ENCODE measurements around the gene RUNX2.

RUNX2 gene

DNA sequence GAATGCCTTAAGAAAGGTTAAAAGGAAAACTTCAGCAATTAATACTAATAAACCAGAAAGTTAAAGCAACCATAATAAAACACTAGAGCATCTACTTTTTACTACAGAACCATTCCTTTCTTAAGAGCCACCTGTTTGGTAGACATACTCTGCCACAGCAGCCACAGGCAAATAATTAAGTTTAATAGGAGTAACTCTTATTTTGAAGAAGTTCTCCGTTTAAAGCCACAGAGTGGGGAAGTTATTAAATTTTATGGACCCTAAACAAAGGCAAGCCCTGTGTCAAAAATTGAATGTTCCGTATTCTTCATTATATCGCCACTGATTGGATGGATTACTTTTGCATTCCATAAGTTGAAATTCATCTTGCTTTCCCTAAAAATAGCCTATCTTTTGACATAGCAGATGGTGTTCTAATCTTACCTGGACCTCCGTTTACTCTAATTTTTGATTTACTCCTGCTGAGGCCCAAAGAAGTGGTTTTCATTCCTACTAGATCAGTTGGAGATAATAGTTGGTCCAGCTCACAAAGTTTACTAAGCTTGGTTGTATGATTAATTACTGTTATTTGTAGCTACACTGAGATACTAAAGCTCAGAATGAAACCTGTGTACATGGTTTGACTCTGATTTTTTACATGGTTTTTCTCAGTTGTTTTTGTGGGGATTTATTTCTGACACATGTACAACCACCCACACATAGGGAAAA lies 190.0 kb downstream of the RUNX2 start:
- DNase-seq (ENCODE audit: low read depth), result no peak

DNA sequence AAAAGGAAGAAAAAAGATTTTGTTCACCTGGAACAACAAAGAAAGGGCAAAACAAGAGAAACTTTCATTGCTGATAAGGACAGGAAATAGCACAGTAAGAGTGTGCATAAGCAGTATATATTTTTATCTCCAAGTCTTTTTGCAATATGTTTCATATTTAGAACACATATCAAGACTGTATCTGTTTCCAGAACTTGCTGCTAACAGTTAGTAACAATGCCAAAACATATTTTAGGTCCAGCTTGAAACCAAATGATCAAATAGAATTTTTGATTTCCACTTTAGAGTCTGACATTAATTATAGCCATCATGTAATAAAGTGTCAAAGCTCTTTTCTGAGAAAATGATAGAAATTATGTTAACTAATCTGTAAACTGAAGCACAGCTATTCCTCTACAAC lies 193.1 kb downstream of the RUNX2 start:
- DNase-seq (ENCODE audit: low read depth), result no peak

DNA sequence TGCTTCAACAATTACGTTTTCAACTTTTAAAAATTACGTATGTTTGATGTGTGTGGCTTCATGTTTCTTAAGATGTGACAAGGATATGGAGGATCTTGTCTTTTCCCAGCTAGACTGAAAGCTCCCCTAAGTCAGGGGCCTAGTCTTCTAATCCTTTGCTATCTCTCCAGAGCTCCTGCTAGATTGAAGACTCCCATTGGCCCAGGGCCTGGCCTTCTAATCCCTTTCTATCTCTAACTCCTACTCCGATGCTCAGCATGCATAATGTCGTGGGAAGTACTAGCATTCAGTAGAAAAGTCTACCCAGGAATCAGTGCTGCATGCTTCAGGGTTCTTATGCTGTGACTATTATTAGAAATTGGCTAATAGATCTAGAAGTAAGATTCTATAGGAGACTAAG lies 194.4 kb downstream of the RUNX2 start:
- DNase-seq (ENCODE audit: low read depth), result no peak

DNA sequence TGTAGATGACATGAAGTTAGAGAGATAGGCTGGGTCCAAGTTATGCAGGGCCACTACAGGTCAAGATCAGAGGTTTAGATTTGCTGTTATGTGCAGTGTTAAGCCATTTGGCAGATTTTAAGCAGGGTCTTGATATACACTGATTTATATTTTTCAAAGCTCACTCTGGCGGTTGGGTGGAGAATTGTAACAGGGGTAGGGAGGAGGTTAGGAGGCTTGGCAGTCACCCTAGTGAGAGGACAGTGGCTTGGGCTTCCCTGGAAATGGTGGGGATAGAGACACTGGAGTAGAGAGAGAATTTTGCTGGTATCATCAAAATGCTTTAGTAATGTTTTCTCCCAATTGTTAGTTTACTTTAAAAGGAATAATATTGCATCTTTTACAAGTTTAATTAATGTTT lies 199.1 kb downstream of the RUNX2 start:
- DNase-seq (ENCODE audit: low read depth), result no peak

DNA sequence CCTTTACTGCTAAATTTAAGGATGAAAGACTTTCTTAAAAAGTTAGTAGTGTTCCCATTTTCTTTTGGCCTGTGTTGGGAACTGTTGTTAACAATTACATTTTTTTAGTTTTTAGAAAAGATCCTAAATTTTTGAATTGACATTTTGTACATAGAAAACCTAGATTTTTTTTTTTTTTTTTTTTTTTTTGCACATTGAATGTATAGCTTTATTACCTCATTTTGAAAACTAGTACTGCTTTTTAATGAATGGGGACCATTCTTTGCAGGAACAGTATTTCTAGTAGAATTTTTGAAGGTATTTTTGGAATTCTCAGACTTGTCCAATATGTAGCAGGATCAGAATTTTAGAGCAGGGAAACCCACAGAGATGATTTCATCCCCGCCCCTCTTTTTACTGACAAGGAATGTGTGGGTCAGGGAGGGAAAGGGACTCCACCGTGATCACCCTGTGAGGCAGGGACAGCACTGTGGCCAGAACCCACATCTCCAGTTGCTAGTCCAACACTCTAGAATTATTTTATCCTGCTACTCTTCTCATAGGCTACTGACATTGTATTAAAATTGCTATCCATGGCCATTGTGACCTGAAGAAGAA lies 204.0 kb downstream of the RUNX2 start:
- no peak for DNase-seq (ENCODE audit: low read depth)

DNA sequence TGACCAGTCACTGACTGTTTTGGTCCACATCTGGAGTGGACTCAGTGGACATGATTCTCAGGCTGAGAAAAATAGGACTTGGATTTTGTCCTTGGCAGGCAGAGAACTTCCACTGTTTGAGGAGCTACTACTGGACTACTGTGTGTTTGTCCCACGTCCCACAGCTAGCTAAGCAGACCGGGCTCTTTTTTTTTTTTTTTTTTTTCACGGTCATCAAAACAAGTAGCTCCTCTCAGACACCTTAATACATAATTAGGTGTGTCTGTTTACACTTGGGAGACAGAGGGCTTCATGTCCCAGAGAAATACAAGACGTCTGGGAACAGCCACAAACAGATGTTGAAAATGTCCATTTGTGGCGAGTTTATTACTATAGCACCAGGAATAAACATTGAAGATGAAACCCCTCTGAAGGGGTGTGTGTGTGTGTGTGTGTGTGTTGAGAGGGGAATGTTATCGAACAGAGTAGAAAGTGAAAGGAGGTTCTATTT lies 204.6 kb downstream of the RUNX2 start:
- DNase-seq (ENCODE audit: low read depth), result no peak

DNA sequence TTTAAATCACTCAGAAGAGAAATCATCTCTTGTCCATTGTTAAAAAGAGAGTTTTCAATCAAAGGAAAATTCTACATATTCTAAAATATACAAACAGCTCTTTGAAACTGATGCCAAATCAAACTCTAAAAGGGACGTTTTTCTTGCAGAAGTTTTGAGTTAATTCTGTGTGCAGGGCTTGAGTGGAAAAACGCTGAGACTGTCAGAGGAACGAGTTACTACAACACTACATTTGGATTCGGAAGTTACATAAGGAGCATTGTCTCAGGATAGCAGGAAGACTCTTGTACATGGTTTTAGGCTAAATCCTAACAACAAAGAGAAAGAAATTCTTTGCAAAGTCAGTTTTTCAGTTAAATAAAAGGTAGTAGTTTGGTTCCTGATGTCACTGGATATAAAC lies 205.3 kb downstream of the RUNX2 start:
- DNase-seq (ENCODE audit: low read depth), result no peak

DNA sequence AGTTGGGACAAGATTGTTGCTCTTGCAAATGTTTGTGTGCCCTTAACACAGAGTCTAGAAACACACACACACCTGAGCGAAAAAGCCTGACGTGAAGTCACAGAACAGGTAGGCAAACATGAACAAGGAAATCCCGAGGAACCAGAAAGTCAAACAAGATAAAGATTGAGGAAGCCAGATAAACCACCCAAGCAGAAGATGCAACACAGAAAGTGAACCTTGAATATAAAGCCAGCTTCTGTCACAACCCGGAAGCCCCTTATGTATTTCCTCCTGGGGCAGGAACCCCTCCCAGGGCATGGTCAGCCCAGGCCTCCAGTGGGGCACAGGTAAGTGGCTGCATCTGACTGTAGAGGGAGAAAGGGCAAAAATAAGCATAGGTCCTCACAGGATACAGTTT lies 207.8 kb downstream of the RUNX2 start:
- no peak for DNase-seq (ENCODE audit: low read depth)

DNA sequence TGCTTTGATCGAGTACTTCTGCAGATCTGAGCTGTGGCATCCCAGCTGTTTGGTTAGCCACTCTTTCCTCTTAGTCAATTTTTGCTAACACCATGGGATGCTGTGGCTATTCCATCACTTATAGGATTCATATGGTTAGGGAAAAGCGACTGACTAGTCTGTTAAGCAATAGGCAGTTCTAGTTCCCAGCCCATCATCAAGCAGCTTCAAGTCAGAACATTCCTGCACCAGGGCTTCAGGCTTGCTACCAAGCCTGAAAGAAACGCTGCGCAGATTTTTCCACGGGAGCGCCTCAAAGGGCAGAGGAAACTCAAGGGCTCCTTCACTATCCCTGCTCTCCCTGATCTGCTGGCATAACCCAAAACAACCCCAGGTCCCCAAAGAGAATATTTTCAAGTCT lies 209.4 kb downstream of the RUNX2 start:
- no peak for DNase-seq (ENCODE audit: low read depth)

DNA sequence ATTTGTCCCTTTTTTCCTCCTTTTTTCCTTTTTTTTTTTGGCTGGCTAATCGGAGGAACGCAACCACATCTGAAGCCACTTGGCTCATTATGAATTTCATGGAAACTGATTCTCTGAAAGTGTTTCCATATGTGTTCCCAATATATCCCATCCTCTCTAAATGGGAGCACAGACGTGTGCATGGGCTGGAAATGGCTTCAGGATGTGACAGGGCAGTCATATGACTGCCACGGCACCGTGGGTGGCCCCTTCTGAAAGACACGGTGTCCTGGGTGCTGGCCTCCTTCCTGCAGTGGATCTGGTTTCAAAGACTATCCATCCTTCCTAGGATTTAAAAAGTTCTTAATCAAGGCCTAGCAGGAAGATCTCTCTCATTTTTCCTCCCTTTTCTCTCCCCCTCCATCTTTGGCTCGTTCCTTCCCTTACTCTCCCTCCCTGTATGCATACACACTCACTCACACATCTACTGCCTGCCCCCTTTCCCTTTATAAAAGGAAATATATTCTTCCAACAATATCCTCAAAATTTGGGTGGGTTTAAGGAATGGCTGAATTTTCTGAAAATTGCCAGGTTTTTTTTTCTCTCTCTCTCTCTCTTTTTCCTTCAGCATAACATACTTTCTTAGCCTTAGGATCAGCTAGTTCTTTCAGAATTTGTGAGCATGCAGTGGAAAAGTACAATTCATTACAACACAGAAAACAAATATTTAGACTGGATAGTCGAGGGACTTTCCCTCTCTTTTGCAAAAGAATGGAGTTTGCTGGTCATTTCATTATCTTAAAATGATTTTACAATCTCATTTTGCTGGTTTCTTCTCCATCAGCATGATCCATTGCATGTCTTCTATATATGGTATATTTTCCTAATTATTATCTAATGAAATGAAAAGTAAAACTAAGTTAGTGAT lies 210.8 kb downstream of the RUNX2 start:
- DNase-seq (ENCODE audit: low read depth), result no peak

DNA sequence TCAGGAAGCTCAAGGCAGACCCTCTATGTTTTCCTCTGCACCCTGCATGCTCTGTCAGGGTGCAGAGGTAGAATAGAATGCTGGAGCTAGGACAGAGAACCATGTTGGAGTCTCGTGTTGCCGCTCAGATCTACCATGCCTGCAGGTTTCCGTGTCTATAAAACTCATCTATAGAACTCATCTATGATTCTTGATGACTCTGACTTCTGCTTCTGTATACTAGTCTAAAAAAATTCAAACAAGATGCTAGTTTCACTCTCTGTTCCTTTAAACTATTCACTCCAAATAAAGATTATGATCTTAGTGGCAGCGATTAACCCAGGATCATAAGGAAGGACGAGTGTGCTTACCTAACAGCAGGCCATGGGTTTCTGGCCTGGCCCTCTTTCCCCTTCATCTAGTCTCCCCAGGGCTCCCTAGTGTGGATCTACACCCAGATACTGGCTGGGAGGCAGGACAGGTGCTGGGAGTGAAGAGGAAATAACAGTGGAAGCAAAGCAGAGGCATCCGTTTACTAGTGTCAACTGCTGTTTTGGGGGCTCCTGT lies 212.3 kb downstream of the RUNX2 start:
- DNase-seq (ENCODE audit: low read depth), result no peak

DNA sequence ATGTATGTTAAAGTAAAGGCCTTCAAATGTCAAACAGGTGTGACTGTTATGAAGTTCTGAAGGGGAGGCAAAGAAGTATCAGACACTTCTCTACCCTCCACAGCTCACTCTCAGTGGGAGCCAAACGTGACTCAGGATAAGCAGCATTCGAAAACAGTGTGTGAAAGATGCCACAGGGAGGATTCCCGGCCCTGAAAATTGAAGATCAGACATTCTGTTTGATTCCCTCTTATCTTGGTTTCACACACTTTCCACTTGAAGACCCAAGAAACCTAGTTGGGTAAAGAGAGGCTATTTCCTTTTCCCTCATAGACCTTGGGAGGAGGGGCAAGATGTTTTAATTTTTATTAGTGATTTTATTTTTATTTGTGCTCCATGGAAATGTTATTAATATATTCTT lies 213.8 kb downstream of the RUNX2 start:
- no peak for DNase-seq (ENCODE audit: low read depth)

DNA sequence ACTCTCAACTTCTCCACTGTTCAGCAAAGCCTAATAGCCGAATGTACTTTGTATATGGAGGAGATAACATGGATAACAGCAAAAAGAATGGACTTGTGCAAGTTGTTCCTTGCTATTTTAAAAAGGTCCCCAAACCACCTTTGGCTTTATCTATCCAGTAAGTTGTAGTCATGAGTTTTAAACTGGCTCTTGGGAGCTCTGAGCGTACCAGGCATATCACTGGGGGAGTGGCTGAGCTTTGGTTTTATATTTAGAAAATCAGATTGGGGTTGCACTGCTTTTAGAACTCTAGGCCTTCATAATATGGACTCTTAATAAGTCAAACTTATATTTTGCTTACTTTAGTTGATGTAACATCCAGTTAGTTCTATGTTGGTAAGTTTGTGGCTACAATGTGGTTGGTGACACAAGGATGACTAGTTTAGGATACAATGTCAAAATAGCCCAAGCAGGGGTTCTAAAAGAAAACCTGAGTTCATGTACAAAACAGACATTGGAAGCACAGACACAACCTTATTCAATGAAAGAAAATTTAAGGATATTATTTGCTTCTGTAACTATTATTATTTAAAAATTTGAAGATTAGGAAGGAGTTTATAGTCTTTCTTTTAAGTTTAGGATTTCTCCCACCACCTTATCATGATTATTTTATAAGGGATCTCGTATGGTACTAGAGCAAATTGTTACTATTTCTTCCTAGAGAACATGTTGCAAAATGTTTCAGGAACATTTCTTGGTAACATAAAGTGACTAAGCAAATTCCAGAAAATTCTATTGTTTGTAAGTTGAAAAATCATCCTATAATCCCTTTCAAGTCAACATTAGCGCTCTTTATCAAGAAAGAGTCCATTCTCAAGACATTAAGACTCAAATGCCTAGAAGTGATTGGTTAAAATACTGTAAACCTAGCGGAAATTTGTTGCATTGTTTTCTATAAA lies 215.4 kb downstream of the RUNX2 start:
- no peak for DNase-seq (ENCODE audit: low read depth)

DNA sequence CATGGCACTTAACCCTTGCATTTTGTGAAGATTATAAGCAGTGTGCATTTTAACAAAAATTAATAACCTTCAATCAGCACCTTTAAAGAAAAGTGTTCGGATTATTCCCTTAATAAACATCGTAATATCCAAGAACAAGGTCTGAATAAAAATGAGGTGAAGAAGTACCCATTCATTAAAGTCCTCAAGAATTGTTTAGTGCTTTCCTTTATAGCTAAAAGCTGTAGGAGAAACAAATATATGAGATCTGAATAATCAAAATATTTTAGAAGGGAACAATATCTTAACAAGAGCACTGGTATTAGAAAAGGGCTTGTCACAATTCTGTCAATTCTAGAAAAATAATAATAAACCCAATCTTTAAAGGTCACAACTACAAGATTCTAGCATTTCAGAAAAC lies 217.3 kb downstream of the RUNX2 start:
- DNase-seq (ENCODE audit: low read depth), result no peak

DNA sequence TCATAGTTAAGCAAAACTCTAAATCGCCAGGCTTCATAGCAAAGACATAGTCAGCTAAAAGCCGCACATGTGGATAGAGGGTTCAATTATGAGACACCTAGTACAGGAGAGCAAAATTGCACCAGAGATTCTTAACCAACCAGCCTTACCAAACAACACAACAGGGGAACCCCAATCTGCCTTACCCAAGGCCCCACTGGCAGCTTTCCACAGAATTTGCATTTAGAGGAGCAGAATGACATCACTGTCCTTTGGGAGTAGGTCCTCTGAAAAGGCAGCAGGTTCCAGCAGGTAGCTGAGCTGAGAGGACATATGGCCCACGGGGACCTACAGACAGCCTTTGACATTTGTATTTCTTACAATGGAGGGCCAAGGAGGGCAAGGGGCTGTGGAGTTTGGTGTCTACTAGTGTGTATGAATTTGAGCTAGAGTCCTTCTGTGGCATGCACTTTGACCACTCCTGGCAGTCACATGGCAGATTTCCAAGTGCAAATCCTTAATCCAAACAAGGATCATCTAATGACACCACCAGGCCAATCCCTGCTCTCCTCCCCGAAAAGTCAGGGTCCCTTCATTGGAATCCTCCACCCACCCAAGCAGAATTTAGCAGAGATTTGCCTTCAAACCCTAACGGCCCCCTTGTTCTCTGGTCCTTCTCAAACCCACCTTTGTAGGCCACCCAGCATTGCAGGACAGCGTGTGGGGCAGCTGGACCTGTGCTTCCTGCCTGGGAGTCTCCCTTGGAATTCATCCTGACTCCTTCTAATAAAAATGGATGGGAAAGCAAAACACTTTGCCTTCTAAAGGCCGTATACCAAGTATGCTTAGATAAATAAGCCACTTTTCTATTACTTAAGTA lies 220.8 kb downstream of the RUNX2 start:
- DNase-seq (ENCODE audit: low read depth), result no peak

DNA sequence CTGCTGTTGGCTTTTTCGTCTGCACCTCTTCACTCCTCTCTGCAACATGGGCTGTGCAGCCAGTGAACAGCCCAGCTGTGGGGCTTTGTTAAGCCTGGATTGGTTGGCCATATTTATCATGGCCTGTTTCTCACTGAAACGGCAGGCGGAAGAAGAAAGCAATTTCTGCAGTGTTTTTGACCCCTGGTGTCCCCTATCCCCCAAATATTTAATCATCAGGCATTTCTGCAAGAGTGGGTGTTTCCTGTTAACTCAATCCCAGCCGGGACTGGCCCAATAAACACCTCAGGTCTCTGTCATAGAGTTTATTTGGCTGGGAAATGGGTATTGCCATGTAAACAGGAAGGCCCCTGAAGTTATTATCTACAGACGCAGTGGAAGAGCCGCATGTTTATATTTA lies 224.4 kb downstream of the RUNX2 start:
- no peak for DNase-seq (ENCODE audit: low read depth)

DNA sequence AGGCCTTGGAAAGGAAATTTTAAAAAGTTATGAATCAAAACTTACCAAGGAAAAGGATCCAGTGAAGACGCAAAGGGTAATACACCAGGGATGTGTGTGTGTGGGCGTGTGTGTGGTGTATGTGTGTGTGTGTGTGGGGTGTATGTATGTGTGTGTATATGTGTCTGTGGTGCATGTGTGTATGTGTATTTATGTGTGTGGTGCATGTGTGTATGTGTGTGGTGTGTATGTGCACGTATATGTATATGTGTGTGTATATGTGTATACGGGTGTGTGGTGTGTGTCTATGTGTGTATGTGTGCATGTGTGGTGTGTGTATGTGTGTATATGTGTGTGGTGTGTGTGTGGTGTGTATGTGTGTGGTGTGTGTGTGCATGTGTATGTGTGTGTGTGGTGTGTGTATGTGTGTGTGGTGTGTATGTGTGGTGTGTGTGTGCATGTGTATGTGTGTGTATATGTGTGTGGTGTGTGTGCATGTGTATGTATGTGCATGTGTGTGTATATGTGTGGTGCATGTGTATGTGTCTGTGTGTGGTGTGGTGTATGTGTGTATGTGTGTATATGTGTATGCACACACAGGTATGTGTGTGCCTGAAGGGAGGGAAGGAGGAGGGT lies 225.7 kb downstream of the RUNX2 start:
- no peak for DNase-seq (ENCODE audit: low read depth)

DNA sequence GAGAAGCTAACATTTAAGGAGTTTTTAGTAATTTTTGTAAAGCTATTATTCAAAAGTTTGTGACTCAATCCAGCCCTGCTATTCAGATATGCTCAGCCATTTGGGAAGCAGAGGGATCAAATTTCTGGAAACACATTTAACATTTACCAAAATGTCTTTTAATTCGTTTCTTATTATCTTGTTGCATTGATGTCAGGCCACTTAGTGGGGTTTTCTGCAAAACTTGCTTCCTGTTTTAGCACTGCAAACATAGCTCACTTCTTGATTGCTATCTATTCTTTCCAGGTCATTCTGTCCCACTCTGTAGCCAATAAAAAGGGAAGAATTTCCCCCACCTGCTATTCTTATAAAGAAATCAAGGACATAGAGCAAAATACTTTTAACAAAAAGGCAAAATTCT lies 226.5 kb downstream of the RUNX2 start:
- DNase-seq (ENCODE audit: low read depth), result no peak

DNA sequence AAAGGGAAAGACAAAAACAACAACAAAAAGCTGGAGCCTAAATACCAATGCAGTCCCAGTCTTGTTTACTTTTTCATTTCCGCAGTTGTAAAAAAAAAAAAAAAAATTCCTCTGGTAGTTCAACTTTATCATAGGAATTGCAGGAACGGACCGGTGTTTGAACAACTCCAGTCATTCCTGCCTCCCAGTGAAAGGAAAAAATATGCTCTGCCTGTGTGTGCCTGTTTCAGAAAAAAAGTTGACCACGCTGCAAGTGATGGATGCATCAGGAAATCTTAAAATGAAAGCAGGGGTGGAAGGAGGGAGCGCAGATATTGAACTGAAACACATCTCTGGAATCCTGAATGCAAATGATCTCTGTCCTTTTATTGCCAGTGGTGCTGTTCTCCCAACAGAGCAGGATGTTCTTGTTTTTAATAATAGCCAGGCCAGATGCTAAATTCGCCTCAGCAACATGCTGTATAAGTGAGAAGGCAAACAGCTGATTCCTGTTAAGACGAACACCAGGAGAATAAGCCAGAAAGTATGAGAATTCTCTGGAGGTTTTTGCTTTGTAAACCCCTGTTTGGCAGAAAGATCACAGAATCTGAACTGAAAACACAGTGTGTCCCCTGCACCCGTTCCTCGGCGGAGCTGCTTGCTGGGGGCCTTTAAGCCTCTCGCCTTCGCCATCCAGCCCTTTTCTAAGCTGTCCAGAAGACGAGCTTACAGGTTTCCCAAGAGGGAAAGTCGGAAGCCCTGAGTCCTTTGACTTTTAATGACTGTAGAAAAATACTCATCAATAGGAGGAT lies 228.0 kb downstream of the RUNX2 start:
- DNase-seq (ENCODE audit: low read depth), result no peak
